NCI-H1436 (cell line): Measurements from ENCODE around the gene LAMA3.

ENCODE experiments used
- DNase-seq: peaks from one replicate; lab custom pipeline; 2025; lab: John Stamatoyannopoulos, UW

Gene LAMA3

GRCh38 chr18:23669804-23670405 lies 19.3 kb upstream of the LAMA3 start:
- peak; percentile 19 for DNase-seq

- DNase-seq = no peak
Observed at GRCh38 chr18:23671564-23671963, 17.7 kb upstream of the LAMA3 start.

GRCh38 chr18:23673725-23674124 lies 15.5 kb upstream of the LAMA3 start:
- DNase-seq = no peak

- no peak for DNase-seq
Observed at GRCh38 chr18:23675236-23675635, 14.0 kb upstream of the LAMA3 start.

GRCh38 chr18:23675896-23676295 lies 13.4 kb upstream of the LAMA3 start:
- DNase-seq = no peak

GRCh38 chr18:23682045-23682444 lies 7.2 kb upstream of the LAMA3 start:
- no peak for DNase-seq

- DNase-seq = no peak
Observed at GRCh38 chr18:23682472-23682871, 6.8 kb upstream of the LAMA3 start.

GRCh38 chr18:23683155-23683554 lies 6.1 kb upstream of the LAMA3 start:
- no peak for DNase-seq

- DNase-seq = no peak
Observed at GRCh38 chr18:23683671-23684070, 5.6 kb upstream of the LAMA3 start.

- DNase-seq = no peak
Observed at GRCh38 chr18:23684515-23685197, 4.6 kb upstream of the LAMA3 start.

GRCh38 chr18:23688528-23688927 lies 725 bp upstream of the LAMA3 start:
- DNase-seq = no peak

GRCh38 chr18:23689616-23690504 lies 607 bp downstream of the LAMA3 start:
- no peak for DNase-seq

GRCh38 chr18:23690505-23691068 lies 1.3 kb downstream of the LAMA3 start:
- DNase-seq = no peak

- DNase-seq = no peak
Observed at GRCh38 chr18:23693846-23694245, 4.6 kb downstream of the LAMA3 start.

- DNase-seq = no peak
Observed at GRCh38 chr18:23694637-23695430, 5.6 kb downstream of the LAMA3 start.

- no peak for DNase-seq
Observed at GRCh38 chr18:23701017-23701416, 11.8 kb downstream of the LAMA3 start.

- no peak for DNase-seq
Observed at GRCh38 chr18:23701544-23702064, 12.4 kb downstream of the LAMA3 start.

GRCh38 chr18:23702606-23703005 lies 13.4 kb downstream of the LAMA3 start:
- DNase-seq = no peak

- DNase-seq = peak; percentile 12
Observed at GRCh38 chr18:23703057-23703986, 14.1 kb downstream of the LAMA3 start.

- DNase-seq = no peak
Observed at GRCh38 chr18:23703987-23704384, 14.7 kb downstream of the LAMA3 start.
